Thyroid gland (tissue), 4 donors: ENCODE measurements around the gene HECTD2. TPM values are rescaled to one million over a fixed set of nuclear protein-coding genes. Genes with fewer than 3 reads are reported as not detected.

Experiments
- DNase-seq, 2 donors: peaks; one replicate each; pipeline ENCODE4 v3.0.0-alpha.2; 2019
- H3K27ac ChIP-seq, 3 donors: fragments of 200-600 bp; sonication (generic); 1 replicate in 2 of 3; 2 replicates in 1 of 3; pipeline ENCODE4 v1.5.1; 2016 to 2019; ENCODE audit warnings: mild to moderate bottlenecking in 1 of 3, moderate library complexity in 1 of 3
- H3K27me3 ChIP-seq: fragments of 200-600 bp; sonication (generic); one replicate; pipeline ENCODE4 v1.5.1; 2019
- H3K36me3 ChIP-seq, 2 donors: fragments of 200-600 bp; sonication (generic); one replicate each; pipeline ENCODE4 v1.5.1; 2016 to 2019
- H3K4me1 ChIP-seq, 2 donors: fragments of 200-600 bp; sonication (generic); one replicate each; pipeline ENCODE4 v1.5.1; 2017 to 2019
- H3K4me3 ChIP-seq, 3 donors: fragments of 200-600 bp; sonication (generic); replicated peaks in 1 of 3; 1 replicate in 2 of 3; 2 replicates in 1 of 3; pipeline ENCODE4 v1.5.1; 2016; ENCODE audit warnings: mild to moderate bottlenecking in 1 of 3
- H3K9me3 ChIP-seq: fragments of 200-600 bp; sonication (generic); one replicate; pipeline ENCODE4 v1.5.1; 2017
- CTCF ChIP-seq, 6 experiments: fragments of 200-600 bp in 3 of 6; fragments of 450-650 bp in 3 of 6; sonication (generic) in 3 of 6; IDR thresholded peaks; one replicate each; pipeline ENCODE4 v1.5.1; 2016 to 2019; ENCODE audit warnings: antibody characterized with exemption in 6 of 6, mild to moderate bottlenecking in 2 of 6, inconsistent platforms in 1 of 6, moderate library complexity in 1 of 6
- POLR2A ChIP-seq, 2 donors: fragments of 450-650 bp; IDR thresholded peaks; one replicate each; pipeline ENCODE4 v1.6.1; 2017; ENCODE audit warnings: antibody characterized with exemption in 2 of 2, mild to moderate bottlenecking in 2 of 2, moderate library complexity in 1 of 2
- WGBS, 2 donors: methylation state at CpG; one replicate each; pipeline ENCODE4 v1.1.5; 2017; 5-methylcytosine and 5-hydroxymethylcytosine counted together
- intact Hi-C: fragments of 100-400 bp; cut with DNase I; formaldehyde crosslinking; loops from one replicate; pipeline ENCODE4 v1.15.1; 2023
- total RNA-seq, 4 donors: library from RNA; depleted of rRNA; stranded (reverse); fragments of >200 nt; gene quantifications; one replicate each; pipeline ENCODE4 v1.2.3, GENCODE V29; 2016

Gene HECTD2
- total RNA-seq, 4 donors from 2014 or later, result 16.0 to 25.2 (median 20.6) TPM

DNA sequence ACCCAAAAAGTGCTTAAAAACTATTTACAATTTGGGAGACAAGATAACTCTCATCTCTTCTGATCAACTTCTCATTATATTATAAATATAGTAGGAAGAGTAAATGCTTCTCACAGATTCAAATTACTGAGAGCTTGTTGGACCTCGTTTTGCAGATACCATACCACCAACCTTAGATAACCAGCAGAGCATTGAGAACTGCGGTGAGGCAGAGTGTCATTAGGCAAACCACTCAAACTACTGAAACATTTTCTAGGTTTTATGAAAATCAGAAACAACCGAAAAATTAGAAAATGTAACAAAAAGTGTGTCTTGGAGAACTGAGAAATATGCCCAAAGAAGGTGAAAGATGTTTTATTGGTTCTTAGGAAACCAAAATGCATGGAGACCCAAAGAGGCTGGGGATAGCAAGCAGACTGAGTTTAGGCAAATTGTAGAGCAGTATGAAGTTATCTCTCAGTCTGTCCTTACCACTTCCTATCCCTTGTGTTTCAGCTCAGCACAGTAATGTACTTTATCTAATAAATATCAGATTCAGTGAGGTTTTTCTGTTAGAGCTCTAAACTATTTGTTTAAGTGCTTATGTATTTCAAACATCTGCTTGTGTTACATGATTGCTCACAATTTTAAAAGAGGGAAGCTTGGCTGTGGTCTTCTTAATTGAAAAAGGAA is 77.9 kb downstream of the HECTD2 start:
- Histone ChIP-seq H3K9me3 (no peaks in the 10 kb centered on the region), H3K36me3 (peaks cover 0 to 4% of the 10 kb centered on the region in 2 donors), H3K4me1 (no peaks in the 10 kb centered on the region), H3K4me3 (no peak overlapping the region), H3K27ac (no peak overlapping the region), H3K27me3 (no peaks in the 10 kb centered on the region)
- no peak for TF ChIP-seq CTCF (IDR thresholded peaks at IDR 0.05)
- no peak for TF ChIP-seq POLR2A (IDR thresholded peaks at IDR 0.05)
- DNase-seq, result no peak
- intact Hi-C loops, result no loop called here
- WGBS, 2 donors, result 89% methylated on average over 3 of the region's 3 CpGs

- intact Hi-C loops, result loop anchor here (5.0 kb wide), 1 partner anchor 139 kb away; the partner anchor contains the start of gene PPP1R3C
- H3K36me3 ChIP-seq, result no peaks in the 10 kb centered on the region
- H3K27me3 ChIP-seq, result no peaks in the 10 kb centered on the region
- no peak for DNase-seq
- no peaks in the 10 kb centered on the region for H3K4me1 ChIP-seq
- 48 to 58% methylated on average over 2 of the region's 2 CpGs for WGBS, 2 donors
- H3K27ac ChIP-seq, result no peak overlapping the region
- no peak overlapping the region for H3K4me3 ChIP-seq
- TF ChIP-seq CTCF (IDR thresholded peaks at IDR 0.05), result peak in 3 of 6 experiments; percentile 36 to 67 (median 48)
- no peak for TF ChIP-seq POLR2A (IDR thresholded peaks at IDR 0.05)
- no peaks in the 10 kb centered on the region for H3K9me3 ChIP-seq
Measured at GRCh38 chr10:91493313-91493712, 83.2 kb downstream of the HECTD2 start.

DNA sequence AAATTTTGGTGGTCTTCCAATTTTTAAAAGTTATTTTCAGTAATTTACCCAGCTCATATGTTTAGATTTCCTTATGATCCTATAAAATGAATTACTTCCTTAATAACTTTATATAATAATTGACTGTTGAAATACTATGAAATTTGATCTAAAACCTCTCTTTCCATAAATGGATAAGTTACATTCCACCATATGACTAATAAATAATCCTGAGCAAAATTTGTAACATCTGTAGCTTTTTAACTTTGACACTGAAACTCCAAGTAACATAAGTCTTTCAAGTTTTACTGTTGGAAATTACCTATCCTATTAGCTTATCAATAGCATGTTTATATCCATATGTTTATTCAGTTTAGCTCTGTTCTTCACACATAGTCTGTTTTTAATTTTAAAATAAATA is 85.3 kb downstream of the HECTD2 start:
- intact Hi-C loops, result no loop called here

DNA sequence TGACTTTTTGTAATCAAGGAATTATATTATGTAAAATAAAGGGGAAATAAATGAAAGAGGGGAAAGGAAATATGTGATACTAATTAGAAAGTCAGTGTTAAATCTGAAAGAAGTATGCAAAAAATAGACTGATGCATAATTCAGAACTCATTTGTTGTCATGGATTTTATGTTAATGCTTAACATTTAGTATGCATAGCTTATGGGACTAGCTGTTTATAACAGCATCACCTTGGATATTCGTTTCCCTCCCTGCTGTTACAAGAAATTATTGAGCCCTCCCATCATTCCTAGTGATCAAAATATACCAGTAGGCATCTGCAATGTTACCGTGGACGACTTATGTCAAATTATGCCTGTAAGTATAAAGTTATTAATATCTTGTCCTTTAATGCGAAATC is 85.9 kb downstream of the HECTD2 start:
- WGBS, 2 donors, result 90 to 91% methylated on average over 4 of the region's 4 CpGs
- no peaks in the 10 kb centered on the region for H3K36me3 ChIP-seq
- intact Hi-C loops, result no loop called here
- TF ChIP-seq CTCF (IDR thresholded peaks at IDR 0.05), result no peak
- TF ChIP-seq POLR2A (IDR thresholded peaks at IDR 0.05), result no peak
- no peak for DNase-seq
- no peak overlapping the region for H3K27ac ChIP-seq
- no peak overlapping the region for H3K4me3 ChIP-seq
- no peaks in the 10 kb centered on the region for H3K4me1 ChIP-seq
- H3K27me3 ChIP-seq, result no peaks in the 10 kb centered on the region
- no peaks in the 10 kb centered on the region for H3K9me3 ChIP-seq

More for the DNA sequence above, 85.3 kb downstream of the HECTD2 start:
- Histone ChIP-seq H3K27ac (no peak overlapping the region), H3K27me3 (no peaks in the 10 kb centered on the region), H3K9me3 (no peaks in the 10 kb centered on the region), H3K4me3 (no peak overlapping the region), H3K4me1 (no peaks in the 10 kb centered on the region), H3K36me3 (no peaks in the 10 kb centered on the region)
- DNase-seq, result no peak
- TF ChIP-seq POLR2A (IDR thresholded peaks at IDR 0.05), result no peak
- no peak for TF ChIP-seq CTCF (IDR thresholded peaks at IDR 0.05)

- H3K4me3 ChIP-seq, result no peak overlapping the region
- TF ChIP-seq POLR2A (IDR thresholded peaks at IDR 0.05) (no peak), CTCF (IDR thresholded peaks at IDR 0.05) (no peak)
- H3K27me3 ChIP-seq, result no peaks in the 10 kb centered on the region
- intact Hi-C loops, result no loop called here
- WGBS, 2 donors, result 86% methylated on average over 5 of the region's 5 CpGs
- H3K9me3 ChIP-seq, result no peaks in the 10 kb centered on the region
- H3K4me1 ChIP-seq, result no peaks in the 10 kb centered on the region
- H3K27ac ChIP-seq, result no peak overlapping the region
- no peaks in the 10 kb centered on the region for H3K36me3 ChIP-seq
- no peak for DNase-seq
Measured at GRCh38 chr10:91511549-91512330, 101.6 kb downstream of the HECTD2 start.
